ENCODE data around the gene ZNF416.

- TF ChIP-seq EP300 (IDR thresholded peaks at IDR 0.05) (no peak), CTCF (IDR thresholded peaks at IDR 0.05) (no peak)
These were observed 2.0 kb downstream of the ZNF416 start for GRCh38 chr19:57576661-57577060.

All from suprapubic skin (tissue), 3 donors.